ENCODE measurements around the gene C10orf71.

DNA sequence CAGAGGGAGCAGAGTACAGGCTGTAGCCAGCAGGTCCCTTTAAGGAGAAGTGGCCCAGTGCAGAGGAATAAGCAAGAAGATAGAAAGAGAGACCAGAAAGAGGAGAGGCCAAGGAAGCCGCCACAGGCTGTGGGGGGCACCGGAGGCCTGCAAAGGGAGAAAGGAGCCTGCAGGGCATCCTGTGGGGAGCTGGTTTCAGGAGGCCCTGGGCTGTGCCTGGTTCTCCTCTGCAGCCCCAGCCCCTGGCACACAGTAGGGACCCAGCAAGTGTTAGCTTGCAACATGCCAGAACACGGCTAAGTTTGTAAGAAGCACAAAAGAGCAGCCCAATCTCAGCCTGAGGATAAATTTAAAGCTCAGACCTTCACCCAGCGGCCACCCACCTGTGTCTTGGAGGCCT lies 12.3 kb upstream of the C10orf71 start:
- TF ChIP-seq MXI1 (conservative IDR thresholded peaks at IDR 0.05; ENCODE audit: poor library complexity, severe bottlenecking) = no peak
- no peak for TF ChIP-seq POLR2AphosphoS5 (IDR thresholded peaks at IDR 0.05)

Measured in neural cell (in vitro differentiated cells).